Esophagus mucosa (tissue), 1 donor: Measurements from ENCODE around the gene SMIM41. TPM values are rescaled to one million over a fixed set of nuclear protein-coding genes. Genes with fewer than 3 reads are reported as not detected.

Experiments
- ATAC-seq: fragments of 200-7000 bp; cut with Tn5 transposase; one replicate; pipeline ENCODE4 v1.9.1; 2020
- total RNA-seq: library from RNA; stranded (reverse); gene quantifications from one replicate; pipeline ENCODE4 v1.2.4, GENCODE V29; 2023
- donor health status: DM: yes; HTN: yes; CAD: no.

The SMIM41 gene
- total RNA-seq = not detected

GRCh38 chr12:52079576-52080402 lies at the start of gene SMIM41:
SMIM41 (plus strand) TSS chr12:52079704; CDS start chr12:52079780, 76 bp downstream.
- no peak for ATAC-seq

GRCh38 chr12:52032446-52032803 lies 47.1 kb upstream of the SMIM41 start:
- ATAC-seq = peak; percentile 7

- peak; percentile 96 for ATAC-seq
Measured at GRCh38 chr12:52032804-52033445, 46.6 kb upstream of the SMIM41 start.

DNA sequence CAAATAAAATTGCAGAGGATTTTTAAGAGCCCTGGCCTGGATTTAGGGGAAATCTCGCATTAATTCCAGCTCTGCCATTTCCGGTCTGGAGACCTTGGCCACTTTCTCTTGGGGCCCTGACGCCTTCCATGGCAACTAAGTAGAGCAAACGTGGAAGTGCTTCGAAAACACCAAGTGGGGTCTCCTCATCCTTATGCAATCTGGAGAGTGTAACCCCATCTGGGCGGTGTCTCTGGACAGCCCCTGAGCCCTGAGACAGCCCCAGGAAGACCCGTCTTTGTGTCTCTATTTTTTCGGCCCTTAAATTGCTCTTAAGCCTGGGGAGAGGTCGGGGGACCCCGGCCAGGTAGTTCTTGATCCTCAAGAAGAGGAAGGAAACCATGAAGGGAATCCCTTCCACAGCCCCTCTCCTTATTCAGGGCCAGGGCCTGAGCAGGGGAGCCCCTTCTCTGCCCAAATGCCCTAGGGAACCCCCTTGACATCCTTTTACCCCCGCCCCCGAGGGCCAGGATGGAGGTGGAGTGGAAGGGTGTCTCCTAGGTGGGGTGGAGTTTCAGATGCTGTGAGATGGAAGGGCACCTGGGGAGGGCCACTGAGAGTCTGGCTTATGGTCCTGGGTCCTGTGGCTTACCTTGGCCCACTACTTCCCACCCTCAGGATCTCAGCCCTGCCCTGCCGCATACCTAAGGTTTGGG lies 45.9 kb upstream of the SMIM41 start:
- ATAC-seq = no peak

DNA sequence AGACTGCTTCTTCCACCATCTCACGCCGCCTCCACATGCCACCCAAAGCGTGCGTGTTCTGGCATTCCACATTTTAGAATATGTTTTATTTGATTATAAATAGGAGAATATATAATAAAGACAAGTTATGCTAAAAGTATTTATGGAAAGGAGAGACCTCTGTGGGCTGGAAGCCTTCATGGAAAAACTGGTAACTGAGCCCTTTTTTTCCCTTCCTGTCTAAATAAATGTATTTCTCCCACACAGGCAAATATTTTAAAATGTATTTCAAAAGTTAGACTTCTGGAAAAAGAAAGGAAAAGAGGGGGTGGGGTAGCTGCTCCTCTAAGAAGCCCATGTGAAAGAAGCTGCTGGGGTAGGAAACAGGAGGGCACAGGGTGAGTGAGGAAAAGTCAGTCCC lies 44.3 kb upstream of the SMIM41 start:
- ATAC-seq = no peak

- ATAC-seq = no peak
Measured at GRCh38 chr12:52035926-52036325, 43.6 kb upstream of the SMIM41 start.

DNA sequence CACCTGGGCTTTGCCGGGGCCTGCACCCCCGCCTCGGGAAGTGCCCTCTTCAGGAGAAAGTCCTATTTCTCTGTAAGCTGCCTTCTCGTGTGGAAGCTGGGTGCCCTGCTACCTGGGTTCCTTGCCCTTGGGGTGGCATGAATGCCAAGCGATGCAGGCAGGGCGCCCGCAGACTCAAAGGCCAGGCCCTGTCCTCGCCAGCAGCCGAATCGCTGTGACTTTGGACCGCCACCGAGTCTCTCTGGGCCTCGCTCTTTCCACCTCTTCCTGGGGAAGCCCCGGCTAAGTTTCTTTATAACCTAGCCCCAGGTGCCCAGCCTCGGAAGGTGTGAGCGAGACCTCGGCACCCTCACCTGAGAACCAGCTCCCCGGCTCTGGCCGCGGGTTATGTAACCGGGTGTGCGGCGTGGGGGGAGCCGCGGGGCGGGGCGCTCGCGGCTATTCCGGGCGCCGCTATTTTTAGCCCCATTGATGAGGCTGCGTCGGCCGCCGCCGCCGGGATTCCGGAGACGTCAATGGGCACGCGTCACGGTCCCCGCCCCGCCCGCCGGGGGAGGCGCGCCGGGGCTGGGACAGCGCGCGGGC lies 42.8 kb upstream of the SMIM41 start:
- peak; percentile 51 for ATAC-seq

DNA sequence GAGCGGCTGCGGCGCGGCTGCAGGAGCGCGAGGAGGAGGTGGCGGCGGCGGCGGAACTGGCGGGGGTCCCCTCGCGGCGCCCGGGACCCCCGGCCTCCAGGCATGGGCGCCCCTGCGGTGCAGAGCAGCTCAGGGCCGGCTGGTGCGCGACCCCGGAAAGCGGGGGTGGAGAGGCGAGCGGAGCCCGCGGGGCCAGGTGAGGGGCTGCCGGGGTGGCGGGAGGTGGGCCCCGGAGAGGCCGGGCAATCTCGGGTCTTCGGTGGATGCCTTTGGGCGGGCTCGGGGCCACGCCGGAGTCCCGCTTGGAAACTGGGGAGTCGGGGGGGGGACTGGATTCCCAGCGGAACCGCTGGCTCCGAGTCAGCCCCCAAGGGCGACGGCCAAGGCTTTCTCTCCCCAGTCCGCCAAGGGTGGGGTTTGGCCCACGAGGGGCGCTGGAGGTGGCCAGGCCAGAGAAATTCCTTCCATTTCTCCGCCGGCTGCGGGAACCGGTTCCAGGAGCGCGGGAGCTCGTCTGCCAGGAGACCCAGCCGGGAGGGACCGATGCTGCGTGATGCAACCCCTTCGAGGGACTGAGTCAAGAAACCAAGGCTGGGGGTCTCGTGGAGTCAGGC lies 42.1 kb upstream of the SMIM41 start:
- no peak for ATAC-seq

DNA sequence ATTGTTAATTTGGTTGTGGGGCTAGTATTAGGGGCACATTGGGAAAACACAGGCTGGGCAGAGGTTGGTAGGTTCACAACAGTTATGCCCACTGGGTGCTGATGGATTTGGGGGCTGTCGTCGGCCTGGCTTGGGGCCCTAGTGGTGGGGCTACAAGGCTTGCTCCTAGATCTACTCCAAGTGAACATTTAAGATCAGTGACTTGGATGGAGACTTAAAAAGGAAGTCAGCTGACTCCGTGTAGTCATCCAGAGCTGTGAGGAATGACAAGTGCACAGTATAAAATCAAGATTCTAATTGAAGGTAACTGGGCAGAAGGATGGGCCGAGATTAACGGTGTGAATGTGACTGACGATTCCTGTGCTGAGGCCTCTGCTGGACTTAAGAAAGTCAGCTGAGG lies 41.1 kb upstream of the SMIM41 start:
- ATAC-seq = no peak

DNA sequence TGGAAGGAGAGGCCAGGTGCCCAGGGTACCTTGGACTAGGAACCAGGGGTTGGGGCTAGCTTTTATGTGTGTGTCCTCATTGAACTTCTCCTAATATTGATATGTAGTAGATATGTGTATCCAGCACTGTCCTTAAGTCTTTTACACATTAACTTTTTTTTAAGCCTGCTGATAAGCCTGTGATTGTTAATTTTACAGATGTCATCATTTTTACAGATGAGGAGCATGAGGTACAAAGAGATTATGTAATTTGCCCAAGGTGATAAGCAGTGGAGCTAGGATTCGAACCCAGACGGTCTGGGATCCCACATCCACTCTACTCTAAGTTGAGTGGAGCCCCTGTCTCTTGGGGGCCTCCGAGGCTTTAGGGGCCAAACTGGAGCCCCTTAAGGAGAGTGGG lies 38.5 kb upstream of the SMIM41 start:
- ATAC-seq = no peak

GRCh38 chr12:52041695-52042123 lies 37.8 kb upstream of the SMIM41 start:
- peak; percentile 4 for ATAC-seq

GRCh38 chr12:52042706-52043385 lies 36.7 kb upstream of the SMIM41 start:
- no peak for ATAC-seq

DNA sequence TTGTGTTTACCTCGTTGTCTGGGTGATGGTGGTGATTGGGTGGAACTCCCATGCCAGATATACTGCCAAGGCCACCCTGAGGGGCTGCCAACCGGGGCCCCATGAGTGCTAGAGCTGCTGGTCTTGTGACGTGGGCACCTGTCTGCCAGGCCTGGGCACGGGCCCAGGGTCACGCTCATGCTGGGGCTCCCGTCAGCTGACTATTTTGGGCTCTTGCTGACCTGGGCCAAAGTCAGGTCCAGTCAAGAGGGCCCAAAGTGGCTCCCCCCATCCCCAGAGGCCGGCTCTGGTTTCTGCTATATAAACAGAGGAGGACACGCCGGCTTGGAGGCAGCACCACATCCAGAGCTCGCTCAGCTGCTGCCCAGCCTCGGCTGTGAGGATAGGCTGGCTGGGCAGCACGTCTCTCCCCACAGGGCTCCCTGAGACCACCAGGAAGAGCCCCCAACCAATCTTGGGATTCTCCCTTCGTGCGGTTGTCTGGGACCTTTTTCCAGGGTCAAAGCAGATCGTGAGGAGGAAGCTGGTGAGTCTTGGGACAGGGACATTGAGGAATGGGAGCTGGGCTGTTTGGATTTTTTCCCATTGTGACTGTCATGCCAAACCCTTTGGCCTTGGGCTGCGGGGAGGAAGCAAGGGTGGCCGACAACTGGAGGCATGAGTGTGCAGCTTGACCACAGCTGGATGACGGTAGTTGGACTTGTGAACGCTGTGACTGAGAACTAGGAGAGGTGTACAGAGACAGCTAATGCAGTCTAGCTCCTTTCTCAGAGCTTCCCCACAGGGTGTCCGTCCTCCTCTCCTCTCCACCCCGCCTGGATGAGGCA lies 35.9 kb upstream of the SMIM41 start:
- peak; percentile 3 for ATAC-seq

- ATAC-seq = peak; percentile 6
Measured at GRCh38 chr12:52044292-52044983, 35.1 kb upstream of the SMIM41 start.

DNA sequence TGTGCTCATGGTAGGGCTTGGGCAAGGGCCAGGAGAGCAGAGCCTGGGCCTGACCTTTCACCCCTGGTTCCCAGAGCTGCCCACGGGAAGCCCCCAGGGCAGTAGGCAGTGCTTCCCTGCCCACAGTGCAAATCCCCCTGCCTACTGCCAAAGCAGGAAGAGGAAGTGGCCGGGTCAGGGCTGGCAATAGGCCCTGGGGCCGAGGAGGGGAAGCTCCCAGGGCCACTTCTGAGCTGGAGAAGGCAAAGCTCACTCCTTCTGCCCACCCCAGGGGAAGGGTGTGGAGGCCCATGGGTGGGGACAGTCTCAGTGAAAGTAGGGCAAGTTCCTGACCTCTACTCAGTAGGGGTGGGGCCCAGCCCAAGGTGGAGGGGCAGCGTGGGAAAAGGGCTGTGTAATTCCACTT lies 33.7 kb upstream of the SMIM41 start:
- ATAC-seq = no peak

DNA sequence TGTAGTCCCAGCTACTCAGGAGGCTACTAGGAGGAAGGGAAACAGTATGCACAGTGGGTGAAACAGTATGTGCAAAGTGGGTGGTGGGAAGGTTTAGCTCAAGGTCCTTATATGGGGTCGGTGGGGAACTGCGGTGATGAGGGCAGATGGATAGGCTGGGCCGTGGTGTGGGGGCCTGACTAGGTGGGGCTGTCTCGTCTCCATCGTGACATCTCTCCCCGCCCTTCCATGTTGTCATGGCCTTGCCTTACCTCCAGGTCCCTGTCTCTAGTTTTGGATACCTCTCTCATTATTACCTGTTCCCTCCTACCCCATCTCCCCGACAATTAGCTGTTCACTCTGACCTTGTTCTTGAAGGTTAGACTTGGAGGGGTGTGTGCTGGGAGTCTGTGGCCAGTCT lies 32.6 kb upstream of the SMIM41 start:
- ATAC-seq = no peak

GRCh38 chr12:52049286-52049685 lies 30.2 kb upstream of the SMIM41 start:
- no peak for ATAC-seq

- no peak for ATAC-seq
Measured at GRCh38 chr12:52049688-52050087, 29.8 kb upstream of the SMIM41 start.

DNA sequence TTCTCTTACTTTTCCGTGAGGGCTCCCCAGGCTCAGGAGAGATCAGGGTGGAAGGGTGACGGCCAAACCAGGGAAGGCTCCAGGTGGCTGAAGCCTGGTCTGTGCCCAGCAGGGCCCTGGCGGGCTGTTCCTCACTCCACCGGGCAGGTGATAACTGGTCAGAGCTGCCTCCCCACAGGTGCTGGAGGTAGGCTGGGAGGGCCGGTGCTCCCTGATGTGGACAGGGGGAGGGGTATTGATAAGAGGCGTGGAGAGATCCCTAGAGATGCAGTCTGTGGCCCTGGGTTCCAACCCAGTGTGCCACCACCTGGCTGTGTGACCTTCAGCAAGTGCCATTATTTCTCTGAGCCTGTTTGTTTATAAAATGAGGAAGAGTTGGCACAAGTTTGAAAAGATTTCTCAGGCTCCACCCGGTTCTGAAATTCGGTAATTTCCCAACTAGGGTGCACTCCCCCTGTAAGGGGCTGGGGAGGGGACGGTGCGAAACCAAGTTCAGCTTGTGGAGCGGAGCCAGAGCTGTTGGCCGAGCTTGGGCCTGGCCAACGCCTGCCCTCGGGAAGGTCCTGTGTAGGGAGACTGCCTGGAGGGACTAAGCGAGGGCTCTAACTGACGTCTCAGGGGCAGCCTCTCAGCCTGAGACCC lies 29.3 kb upstream of the SMIM41 start:
- ATAC-seq = no peak
